T1000 (cell line): ENCODE results near the gene CHCHD4.

Experiments used
- DNase-seq: peaks from one replicate; lab custom pipeline; 2025; ENCODE audit warnings: mixed read lengths; lab: John Stamatoyannopoulos, UW

The CHCHD4 gene

GRCh38 chr3:14124615-14125192 is at the start of gene CHCHD4, which contains the start of gene TMEM43:
Gene CHCHD4 (minus strand): TSS chr3:14124870. CDS start chr3:14124676, 194 bp downstream.
Gene TMEM43 (plus strand): TSS chr3:14125052. CDS start chr3:14125194, 142 bp downstream.
- DNase-seq, result peak; percentile 98

GRCh38 chr3:14172496-14172895 is 47.8 kb upstream of the CHCHD4 start:
- DNase-seq, result no peak

- no peak for DNase-seq
Measured at GRCh38 chr3:14170531-14171159, 46.0 kb upstream of the CHCHD4 start.

- no peak for DNase-seq
Measured at GRCh38 chr3:14169871-14170270, 45.2 kb upstream of the CHCHD4 start.

GRCh38 chr3:14169435-14169834 is 44.8 kb upstream of the CHCHD4 start:
- DNase-seq, result no peak

- DNase-seq, result no peak
Measured at GRCh38 chr3:14166877-14167603, 42.4 kb upstream of the CHCHD4 start.

GRCh38 chr3:14162178-14162577 is 37.5 kb upstream of the CHCHD4 start:
- no peak for DNase-seq

- DNase-seq, result no peak
Measured at GRCh38 chr3:14161282-14161681, 36.6 kb upstream of the CHCHD4 start.

- DNase-seq, result no peak
Measured at GRCh38 chr3:14159426-14159825, 34.8 kb upstream of the CHCHD4 start.

- DNase-seq, result no peak
Measured at GRCh38 chr3:14158370-14158769, 33.7 kb upstream of the CHCHD4 start.

GRCh38 chr3:14157951-14158350 is 33.3 kb upstream of the CHCHD4 start:
- no peak for DNase-seq

- no peak for DNase-seq
Measured at GRCh38 chr3:14156843-14157561, 32.3 kb upstream of the CHCHD4 start.

GRCh38 chr3:14156201-14156600 is 31.5 kb upstream of the CHCHD4 start:
- DNase-seq, result no peak

- no peak for DNase-seq
Measured at GRCh38 chr3:14154895-14155440, 30.3 kb upstream of the CHCHD4 start.

GRCh38 chr3:14154276-14154675 is 29.6 kb upstream of the CHCHD4 start:
- no peak for DNase-seq

- DNase-seq, result no peak
Measured at GRCh38 chr3:14153663-14154062, 29.0 kb upstream of the CHCHD4 start.

GRCh38 chr3:14152963-14153355 is 28.3 kb upstream of the CHCHD4 start:
- no peak for DNase-seq

- DNase-seq, result no peak
Measured at GRCh38 chr3:14152233-14152962, 27.7 kb upstream of the CHCHD4 start.

GRCh38 chr3:14151471-14152083 is 26.9 kb upstream of the CHCHD4 start:
- no peak for DNase-seq

- DNase-seq, result no peak
Measured at GRCh38 chr3:14150491-14151230, 26.0 kb upstream of the CHCHD4 start.
